GM12865 (cell line): ENCODE measurements around the gene TANGO6.

Experiments used
- DNase-seq: peaks from one replicate; pipeline ENCODE4 v3.0.0; 2010; ENCODE audit warnings: low read depth
- H3K4me3 ChIP-seq: 2 replicates; pipeline ENCODE4 v1.5.1; 2011; ENCODE audit warnings: mild to moderate bottlenecking, low read depth, low read length, control low read depth
- CTCF ChIP-seq: IDR thresholded peaks from 2 replicates; pipeline ENCODE4 v1.5.1; 2011; ENCODE audit warnings: low read length, control low read depth, low read depth, inconsistent platforms; ENCODE audit not compliant: insufficient read depth; ENCODE audit errors: missing control alignments

The TANGO6 gene

GRCh38 chr16:68866933-68867332 is 23.6 kb downstream of the TANGO6 start:
- peak; percentile 49 for DNase-seq
- no peak for TF ChIP-seq CTCF
- no peak overlapping the region for H3K4me3 ChIP-seq

- DNase-seq, result no peak
- no peak overlapping the region for H3K4me3 ChIP-seq
- no peak for TF ChIP-seq CTCF
Measured at GRCh38 chr16:68869492-68870088, 26.3 kb downstream of the TANGO6 start.

GRCh38 chr16:68873635-68874471 is 30.5 kb downstream of the TANGO6 start:
- no peak for DNase-seq
- TF ChIP-seq CTCF, result no peak

GRCh38 chr16:68875871-68876270 is 32.5 kb downstream of the TANGO6 start:
- no peak for TF ChIP-seq CTCF
- H3K4me3 ChIP-seq, result no peak overlapping the region
- no peak for DNase-seq

More at GRCh38 chr16:68873635-68874471, 30.5 kb downstream of the TANGO6 start:
- H3K4me3 ChIP-seq, result no peak overlapping the region

- no peak for DNase-seq
- no peak for TF ChIP-seq CTCF
- no peak overlapping the region for H3K4me3 ChIP-seq
Measured at GRCh38 chr16:68883685-68884084, 40.4 kb downstream of the TANGO6 start.

- DNase-seq, result no peak
- no peak for TF ChIP-seq CTCF
- H3K4me3 ChIP-seq, result no peak overlapping the region
Measured at GRCh38 chr16:68884401-68884800, 41.1 kb downstream of the TANGO6 start.
